Measurements from ENCODE around the gene PRKACA.

DNA sequence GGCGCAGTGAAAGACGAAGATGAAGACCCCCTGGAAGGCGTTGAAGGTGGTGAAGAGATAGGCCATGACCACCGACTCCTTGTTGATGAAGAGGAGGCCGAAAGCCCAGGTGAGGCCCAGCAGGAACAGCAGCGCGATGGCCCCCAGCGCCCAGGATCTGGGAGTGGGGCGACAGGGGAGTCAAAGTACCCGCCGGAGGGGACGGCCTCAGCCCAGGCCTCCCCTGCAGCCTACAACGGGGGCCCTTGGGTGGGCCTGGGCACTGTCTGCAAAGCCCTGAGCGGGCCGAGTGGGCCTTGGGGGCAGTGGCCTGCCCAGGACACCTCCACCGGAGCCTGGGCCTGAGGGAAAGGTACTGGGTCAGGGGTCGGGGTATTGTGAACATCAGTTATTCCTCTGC is 37.8 kb upstream of the PRKACA start:
- TF ChIP-seq, protein P1, sequence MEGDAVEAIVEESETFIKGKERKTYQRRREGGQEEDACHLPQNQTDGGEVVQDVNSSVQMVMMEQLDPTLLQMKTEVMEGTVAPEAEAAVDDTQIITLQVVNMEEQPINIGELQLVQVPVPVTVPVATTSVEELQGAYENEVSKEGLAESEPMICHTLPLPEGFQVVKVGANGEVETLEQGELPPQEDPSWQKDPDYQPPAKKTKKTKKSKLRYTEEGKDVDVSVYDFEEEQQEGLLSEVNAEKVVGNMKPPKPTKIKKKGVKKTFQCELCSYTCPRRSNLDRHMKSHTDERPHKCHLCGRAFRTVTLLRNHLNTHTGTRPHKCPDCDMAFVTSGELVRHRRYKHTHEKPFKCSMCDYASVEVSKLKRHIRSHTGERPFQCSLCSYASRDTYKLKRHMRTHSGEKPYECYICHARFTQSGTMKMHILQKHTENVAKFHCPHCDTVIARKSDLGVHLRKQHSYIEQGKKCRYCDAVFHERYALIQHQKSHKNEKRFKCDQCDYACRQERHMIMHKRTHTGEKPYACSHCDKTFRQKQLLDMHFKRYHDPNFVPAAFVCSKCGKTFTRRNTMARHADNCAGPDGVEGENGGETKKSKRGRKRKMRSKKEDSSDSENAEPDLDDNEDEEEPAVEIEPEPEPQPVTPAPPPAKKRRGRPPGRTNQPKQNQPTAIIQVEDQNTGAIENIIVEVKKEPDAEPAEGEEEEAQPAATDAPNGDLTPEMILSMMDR (conservative IDR thresholded peaks at IDR 0.05): no peak
- no peak for TF ChIP-seq ZFX (IDR thresholded peaks at IDR 0.05)

Data from C4-2B (cell line).